GM19043 (cell line): ENCODE data around the gene MTCL3.
A peak's percentile ranks its signal among the peaks of the same experiment; 100 is the strongest.

ENCODE experiments used
- ATAC-seq: cut with Tn5 transposase; IDR thresholded peaks from one replicate; pipeline ENCODE4 v1.9.1; 2021; ENCODE audit warnings: low read depth; ENCODE audit not compliant: unreplicated experiment

Gene MTCL3

DNA sequence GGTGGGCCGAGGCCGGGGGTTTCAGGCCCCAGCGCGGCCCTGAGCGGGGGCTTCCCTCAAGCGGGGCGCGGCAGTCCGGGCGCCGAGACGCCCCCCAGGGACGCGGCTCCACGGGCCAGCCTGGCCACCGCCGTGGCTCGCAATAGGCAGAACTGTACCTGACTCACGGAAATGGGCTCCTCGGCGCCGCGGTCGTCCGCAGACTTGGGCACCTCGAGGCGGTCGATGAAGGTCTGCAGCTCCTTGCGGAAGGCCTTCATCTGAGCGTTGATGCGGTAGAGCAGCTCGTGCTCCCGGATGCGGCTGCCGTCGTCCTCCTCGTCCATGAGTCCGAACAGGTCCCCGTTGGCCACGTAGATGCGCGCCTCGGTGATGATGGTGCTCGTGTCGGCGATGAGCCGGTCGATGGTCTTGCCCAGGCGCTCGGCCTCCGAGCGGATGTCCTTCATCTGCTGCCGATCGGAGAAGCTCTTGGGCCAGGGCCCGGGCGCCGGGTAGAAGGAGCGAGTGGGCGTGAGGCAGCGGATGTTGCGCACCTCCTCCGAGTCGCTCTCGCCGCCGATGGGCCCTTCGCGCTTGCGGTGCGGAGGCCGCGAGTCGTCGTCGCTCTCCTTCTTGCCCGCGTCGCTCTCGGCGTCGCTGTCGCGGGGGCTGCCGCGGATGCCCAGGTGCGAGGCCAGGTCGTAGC is 43.9 kb downstream of the MTCL3 start:
- ATAC-seq, result no peak

DNA sequence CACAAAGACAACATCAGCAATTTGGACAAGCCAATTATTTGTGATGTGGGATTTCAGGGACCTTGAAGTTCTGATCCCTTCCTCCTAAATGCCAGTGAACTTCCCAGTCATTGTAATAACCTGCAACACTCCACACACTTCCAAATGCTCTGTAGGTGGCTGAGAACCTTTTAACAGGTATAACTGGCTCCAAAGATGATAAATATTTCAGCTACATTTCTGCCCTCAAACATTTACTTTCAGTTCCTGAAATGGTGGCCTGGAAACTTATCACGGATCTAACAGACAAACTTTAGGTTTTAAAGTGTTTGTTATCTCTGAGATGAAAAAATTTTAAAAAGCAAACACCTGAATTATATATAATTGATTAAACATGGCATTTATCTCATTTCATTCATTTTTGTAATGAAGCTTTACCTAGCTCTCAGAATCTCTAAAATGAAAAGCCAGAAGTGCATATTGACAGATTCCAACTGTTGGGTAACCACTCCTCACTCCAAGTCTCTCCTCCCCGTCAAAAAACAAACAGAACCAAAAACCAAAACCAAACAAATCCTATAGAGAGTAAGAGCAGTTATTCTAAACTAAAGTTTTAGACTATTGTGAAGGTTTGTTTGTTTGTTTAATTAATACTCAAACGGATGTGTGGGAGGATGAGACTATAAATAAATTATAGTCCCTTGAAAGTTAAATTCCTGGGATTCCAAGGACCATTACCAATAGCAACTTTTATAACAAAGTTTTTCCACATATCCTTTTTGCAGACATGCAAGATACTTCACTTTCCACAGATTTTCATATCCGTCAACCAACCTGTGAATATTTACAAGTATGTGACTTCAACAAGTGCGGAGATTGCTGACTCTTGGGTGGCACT is 47.5 kb downstream of the MTCL3 start:
- no peak for ATAC-seq

- ATAC-seq, result no peak
Measured at GRCh38 chr6:127468936-127469335, 50.2 kb downstream of the MTCL3 start.

DNA sequence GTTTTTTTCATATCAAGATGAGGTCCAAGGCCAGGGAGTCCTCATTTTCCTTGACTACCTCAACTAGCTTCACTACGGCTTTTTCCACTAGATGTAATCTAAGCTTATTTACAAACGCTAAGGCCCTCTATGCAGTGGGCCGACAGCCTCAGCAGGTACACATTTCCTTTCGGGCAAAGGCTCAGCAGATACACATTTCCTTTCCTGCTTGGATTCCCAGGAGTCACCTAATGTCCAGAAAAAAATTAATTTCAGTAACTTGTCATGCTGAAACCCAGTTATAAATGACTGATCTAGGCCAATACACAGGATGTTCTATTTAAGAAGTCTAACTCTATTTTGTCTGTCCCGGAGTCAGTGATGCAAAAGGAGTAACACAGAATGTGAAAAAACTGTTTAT is 52.7 kb downstream of the MTCL3 start:
- no peak for ATAC-seq

DNA sequence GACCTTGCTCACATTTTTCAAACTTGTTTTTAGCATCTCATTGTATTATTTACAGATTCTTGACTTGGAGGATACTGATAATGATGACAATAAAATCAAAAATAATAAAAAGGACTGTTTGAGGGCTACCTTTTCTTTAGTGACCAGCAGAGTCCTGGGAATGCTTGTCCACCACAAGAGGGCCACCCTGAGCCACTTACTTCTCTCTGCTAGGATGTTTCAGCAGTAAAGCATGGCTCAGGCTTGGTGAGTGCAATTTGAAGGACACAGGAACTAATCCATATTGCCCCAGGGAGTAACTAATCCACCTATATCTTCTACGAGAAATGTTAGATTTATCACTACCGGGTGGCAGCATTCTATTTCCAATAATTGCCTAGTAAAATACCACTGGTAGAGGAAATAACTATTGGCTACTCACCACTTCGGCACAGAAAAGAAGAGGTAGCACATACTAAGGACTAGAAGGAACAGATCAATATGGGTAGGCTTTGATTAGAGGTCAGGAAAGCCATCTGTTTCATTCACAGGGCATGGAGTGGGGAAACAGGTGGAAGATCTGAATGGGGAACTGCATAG is 54.2 kb downstream of the MTCL3 start:
- ATAC-seq, result peak; percentile 88

DNA sequence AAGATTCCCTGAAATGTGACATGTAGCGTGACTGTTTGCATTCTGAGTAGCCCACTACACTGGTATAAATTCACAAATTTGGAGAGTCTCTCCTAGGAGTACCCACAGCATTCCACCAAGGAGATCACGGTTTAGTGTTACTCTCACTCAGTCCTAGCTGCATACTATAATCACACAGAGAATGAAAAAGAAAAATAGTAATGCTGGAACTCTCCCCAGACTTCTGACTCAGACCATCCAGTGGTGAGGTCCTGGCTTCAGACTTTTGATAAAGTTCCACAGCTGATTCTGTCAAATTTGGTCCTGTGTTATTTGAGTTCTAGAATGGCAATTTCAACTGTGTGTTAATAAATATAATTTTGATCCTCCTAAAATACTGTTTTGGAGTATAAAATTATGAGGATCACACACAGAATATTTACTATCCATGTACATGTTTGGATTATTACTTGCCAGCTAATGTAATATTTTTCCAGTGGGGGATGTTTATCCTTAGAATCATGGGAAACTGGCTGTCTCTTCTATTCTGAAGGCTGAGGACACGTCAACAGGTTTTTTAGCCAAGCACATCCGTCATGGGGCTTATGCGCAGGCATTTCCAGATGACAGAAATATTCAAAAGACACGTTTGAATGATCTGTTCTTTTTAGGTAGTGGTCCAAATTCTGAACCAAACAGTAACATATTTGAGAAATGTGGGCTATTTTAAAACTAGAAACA is 54.8 kb downstream of the MTCL3 start:
- no peak for ATAC-seq

GRCh38 chr6:127463056-127463455 is 56.1 kb downstream of the MTCL3 start:
- ATAC-seq, result no peak

- ATAC-seq, result no peak
Measured at GRCh38 chr6:127462376-127462775, 56.8 kb downstream of the MTCL3 start.

DNA sequence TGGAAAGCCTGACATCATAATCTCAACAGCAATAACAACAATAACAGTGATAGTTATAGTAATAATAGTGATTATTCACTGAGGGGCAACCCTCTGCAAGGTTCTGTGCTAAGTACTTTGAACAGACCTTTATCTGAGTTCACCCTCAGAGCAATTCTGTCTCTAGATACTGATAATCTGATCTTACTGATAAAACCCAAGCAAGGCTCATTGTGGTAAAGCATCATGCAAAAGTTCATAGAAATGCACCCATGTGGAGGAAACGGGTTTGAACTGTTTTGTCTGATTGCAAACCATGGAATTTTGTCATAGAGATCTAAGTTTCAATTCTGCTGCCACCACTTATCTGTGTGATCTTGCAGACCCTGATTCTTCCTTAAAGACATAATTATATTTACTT is 58.7 kb downstream of the MTCL3 start:
- ATAC-seq, result no peak

- ATAC-seq, result no peak
Measured at GRCh38 chr6:127459231-127459641, 59.9 kb downstream of the MTCL3 start, which contains the start of gene KIAA0408. KIAA0408 (minus strand) TSS chr6:127459389; CDS start chr6:127453981, 5,408 bp downstream.

DNA sequence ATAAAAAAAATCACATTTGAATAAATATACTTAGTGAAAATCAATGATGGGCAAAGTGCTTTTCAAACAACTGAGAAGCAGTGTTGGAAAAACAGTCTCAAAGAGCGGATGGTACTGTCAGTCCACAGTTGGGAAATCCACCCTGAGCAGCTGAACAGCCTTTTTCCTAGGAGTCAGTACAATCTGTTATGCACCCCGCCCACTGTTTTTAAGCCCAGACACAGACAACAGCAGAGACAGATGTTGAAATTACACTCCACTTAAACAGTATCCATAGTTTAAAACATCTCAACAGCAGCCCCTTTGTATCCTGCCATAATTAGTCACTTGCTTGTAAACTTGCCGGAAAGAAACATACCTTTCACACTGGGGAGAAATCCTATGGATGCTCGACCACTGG is 60.3 kb downstream of the MTCL3 start:
- ATAC-seq, result no peak

- no peak for ATAC-seq
Measured at GRCh38 chr6:127458222-127458621, 60.9 kb downstream of the MTCL3 start.

DNA sequence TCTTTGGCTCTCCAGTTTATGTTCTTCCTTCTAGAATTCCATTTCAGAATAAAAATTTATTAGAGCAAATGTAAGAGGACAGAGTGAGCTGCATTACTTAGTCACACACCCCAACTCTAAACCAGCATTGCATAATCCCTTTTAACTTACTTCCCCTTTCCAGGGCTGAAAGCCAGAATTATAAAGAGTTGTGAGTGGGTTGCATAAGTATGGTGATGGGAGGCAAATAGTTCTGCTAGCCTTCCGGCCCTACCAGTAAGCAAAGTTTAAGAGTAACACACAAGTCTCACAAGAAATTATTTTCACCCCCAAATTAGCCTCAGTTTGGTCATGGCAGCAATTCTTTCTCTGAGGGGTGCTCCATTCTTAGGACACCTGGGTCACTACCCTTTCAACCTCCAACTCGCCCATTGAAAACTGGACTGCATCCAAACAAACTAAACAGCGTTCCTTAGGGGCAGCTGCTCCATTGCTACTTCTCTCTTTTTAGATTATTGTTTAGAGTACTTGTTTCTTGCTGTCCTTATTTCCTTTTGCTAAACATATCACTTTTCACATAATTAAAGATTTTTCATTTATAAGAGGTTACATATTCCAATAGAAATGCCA is 61.6 kb downstream of the MTCL3 start:
- no peak for ATAC-seq

- ATAC-seq, result no peak
Measured at GRCh38 chr6:127456465-127456864, 62.7 kb downstream of the MTCL3 start.

- no peak for ATAC-seq
Measured at GRCh38 chr6:127453845-127454619, 65.1 kb downstream of the MTCL3 start.

- ATAC-seq, result no peak
Measured at GRCh38 chr6:127452803-127453202, 66.3 kb downstream of the MTCL3 start.

- ATAC-seq, result no peak
Measured at GRCh38 chr6:127451388-127451787, 67.7 kb downstream of the MTCL3 start.

DNA sequence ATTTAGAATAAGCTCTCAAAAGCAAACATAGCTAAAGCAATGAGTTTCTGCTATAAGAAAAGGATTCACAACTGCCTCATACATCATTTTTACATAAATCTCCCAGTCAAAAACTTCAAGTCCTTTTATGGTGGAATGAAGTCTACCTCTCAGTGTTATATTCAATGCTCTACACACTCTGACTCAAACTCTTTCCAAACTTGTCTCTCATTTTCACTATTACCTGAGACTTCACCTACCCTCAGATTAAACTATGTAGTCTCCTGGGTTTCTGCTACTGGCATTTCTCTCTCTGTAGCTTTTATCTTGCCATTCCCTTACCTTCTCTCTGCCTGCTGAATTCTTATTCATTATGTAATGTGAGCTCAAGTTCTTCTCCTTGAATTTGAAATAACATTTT is 71.4 kb downstream of the MTCL3 start:
- no peak for ATAC-seq

DNA sequence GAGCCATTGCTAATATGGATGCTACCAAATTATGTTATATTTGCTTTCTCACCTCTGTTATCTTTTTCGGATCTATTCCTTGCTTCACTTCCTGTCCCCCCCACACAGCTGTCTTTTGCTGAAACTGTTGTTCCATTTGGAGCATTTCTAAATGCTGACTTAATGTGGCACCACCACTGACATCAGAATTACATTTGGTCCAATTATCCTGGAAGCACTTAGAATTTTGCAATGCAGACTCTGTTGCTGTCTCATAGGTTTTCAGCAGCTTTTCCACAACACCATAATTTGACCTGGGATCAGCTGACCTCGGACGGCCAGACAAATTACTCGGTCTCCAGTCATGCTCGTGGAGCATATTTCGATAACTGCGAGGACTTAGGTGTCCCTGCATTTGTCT is 72.8 kb downstream of the MTCL3 start:
- ATAC-seq, result no peak

DNA sequence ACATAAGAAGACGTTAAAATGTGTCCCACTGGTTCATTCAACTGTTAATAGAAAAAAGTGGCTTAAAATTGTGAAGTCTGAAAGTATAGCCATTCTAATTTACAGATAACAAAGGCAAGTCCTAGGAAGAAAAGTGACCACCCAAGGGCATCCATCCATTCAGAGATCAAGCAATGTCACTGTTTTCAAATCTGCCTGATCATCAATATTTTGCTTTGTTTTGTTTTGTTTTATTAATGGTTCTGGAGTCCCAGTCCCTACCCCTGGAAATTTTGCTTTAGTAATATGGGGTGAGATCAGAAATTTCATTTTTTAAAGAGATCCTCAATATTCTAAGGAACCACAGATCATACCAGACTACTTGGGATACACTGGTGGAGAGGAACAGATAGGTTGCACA is 77.3 kb downstream of the MTCL3 start:
- ATAC-seq, result no peak
